Astrocyte of the cerebellum (primary cell): ENCODE measurements around the gene LSR.
"Not testable (repeated sequence)": the region's sequence is repeated elsewhere in the genome, so short reads cannot be mapped to it uniquely, and the experiment has no call there.

Experiments used
- DNase-seq: peaks from one replicate; pipeline ENCODE4 v3.0.0-alpha.2; 2011; ENCODE audit warnings: low read depth
- H3K4me3 ChIP-seq: 2 replicates; pipeline ENCODE4 v1.5.1; 2011; ENCODE audit warnings: mild to moderate bottlenecking, low read depth, low read length, moderate library complexity
- in situ Hi-C: cut with HindIII; loops from 2 replicates; pipeline ENCODE4 v1.10.0; 2017; ENCODE audit warnings: low sequenced_read_pairs
- TF ChIP-seq, protein P1 (sequence below): IDR thresholded peaks from 2 replicates; pipeline ENCODE4 v1.5.1; 2012; ENCODE audit warnings: low read length, low read depth, moderate library complexity, mild to moderate bottlenecking; ENCODE audit errors: missing control alignments

LSR gene

DNA sequence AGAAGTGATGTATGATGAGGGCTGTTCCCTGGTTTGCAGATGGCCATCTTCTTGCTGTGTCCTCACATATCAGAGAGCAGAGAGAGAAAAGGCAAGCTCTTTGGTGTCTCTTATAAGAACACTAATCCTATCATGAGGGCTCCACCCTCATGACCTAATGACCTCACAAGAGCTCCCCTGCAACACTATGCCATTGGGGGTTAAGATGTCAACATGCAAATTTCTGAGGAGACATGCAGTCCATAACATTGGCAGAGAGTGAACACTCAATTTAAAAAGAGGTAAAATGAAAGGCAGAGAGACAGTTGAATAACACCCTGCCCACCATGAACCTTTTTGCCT lies 31.2 kb upstream of the LSR start:
- in situ Hi-C loops: no loop called here
- TF ChIP-seq, protein P1, sequence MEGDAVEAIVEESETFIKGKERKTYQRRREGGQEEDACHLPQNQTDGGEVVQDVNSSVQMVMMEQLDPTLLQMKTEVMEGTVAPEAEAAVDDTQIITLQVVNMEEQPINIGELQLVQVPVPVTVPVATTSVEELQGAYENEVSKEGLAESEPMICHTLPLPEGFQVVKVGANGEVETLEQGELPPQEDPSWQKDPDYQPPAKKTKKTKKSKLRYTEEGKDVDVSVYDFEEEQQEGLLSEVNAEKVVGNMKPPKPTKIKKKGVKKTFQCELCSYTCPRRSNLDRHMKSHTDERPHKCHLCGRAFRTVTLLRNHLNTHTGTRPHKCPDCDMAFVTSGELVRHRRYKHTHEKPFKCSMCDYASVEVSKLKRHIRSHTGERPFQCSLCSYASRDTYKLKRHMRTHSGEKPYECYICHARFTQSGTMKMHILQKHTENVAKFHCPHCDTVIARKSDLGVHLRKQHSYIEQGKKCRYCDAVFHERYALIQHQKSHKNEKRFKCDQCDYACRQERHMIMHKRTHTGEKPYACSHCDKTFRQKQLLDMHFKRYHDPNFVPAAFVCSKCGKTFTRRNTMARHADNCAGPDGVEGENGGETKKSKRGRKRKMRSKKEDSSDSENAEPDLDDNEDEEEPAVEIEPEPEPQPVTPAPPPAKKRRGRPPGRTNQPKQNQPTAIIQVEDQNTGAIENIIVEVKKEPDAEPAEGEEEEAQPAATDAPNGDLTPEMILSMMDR: no peak
- no peak for DNase-seq
- H3K4me3 ChIP-seq: no peak overlapping the region

DNA sequence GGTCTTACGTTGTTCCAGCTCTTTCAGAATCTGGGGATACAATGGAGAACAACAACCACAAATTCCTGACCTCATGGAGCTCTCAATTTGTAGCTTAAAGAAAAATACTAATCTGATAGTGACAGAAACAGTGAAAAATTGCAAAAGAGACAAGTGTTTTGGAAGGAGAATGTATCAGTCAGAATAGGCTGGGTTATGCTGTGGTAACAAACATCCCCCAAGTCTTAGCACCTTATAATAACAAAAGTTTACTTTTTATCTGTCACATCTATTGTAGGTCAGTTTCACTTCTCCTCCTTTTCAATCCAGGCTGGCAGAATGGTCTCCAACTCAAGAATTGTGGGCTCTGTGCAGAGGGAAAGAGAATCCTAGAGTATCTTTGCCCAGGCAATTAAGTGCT lies 29.8 kb upstream of the LSR start:
- H3K4me3 ChIP-seq: no peak overlapping the region
- no peak for DNase-seq
- in situ Hi-C loops: no loop called here
- TF ChIP-seq, protein P1: no peak

DNA sequence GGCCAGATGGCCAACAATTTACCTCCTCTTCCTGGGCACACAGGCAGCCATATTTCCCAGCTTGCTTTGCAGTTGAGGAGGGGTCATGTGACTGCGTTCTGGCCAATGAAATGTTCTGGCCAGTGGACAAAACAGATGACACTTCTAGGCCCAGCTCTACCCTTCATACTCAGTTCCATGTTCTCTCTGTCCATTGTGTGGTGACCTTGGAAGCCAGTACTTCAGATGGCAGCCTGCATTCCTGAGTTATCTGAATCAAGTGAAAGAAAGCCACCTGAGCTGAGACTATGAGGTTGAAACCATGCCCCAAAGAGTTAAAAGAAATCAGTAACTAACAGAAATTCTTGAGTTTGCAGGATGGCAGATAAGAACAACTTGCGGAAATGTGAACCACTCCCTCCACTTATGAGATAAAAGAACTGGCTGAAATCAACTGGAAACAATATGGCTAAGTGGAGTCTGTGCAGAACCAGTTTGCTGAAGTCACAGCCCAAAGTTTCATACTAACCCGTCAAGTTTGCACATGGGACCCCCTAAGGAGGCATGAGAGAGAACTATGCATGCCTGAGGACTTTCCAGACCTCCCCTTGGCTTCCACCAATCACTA lies 28.4 kb upstream of the LSR start:
- TF ChIP-seq, protein P1: no peak
- no peak overlapping the region for H3K4me3 ChIP-seq
- in situ Hi-C loops: no loop called here
- DNase-seq: no peak

DNA sequence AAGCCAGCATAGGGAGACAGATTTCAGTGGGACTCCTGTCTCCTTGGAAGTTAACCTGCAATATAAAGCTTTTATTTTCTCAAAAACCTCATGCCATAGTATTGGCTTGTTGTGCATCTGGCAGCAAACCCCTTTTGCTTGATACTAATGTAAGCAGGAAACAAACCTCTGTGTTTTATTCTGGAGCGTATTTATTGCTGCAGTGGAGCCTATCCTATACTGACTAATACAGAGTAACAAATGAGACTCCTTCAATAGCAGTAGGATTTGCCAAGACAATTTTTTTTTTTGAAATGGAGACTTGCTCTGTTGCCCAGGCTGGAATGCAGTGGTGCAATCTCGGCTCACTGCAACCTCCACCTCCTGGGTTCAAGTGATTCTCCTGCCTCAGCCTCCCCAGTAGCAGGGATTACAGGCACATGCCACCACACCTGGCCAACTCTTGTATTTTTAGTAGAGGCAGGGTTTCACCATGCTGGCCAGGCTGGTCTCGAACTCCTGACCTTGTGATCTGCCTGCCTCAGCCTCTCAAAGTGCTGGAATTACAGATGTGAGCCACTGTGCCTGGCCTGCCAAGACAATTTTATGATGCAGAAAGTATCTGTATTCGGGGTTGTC lies 27.7 kb upstream of the LSR start:
- H3K4me3 ChIP-seq, DNase-seq, in situ Hi-C loops: not testable (repeated sequence)

DNA sequence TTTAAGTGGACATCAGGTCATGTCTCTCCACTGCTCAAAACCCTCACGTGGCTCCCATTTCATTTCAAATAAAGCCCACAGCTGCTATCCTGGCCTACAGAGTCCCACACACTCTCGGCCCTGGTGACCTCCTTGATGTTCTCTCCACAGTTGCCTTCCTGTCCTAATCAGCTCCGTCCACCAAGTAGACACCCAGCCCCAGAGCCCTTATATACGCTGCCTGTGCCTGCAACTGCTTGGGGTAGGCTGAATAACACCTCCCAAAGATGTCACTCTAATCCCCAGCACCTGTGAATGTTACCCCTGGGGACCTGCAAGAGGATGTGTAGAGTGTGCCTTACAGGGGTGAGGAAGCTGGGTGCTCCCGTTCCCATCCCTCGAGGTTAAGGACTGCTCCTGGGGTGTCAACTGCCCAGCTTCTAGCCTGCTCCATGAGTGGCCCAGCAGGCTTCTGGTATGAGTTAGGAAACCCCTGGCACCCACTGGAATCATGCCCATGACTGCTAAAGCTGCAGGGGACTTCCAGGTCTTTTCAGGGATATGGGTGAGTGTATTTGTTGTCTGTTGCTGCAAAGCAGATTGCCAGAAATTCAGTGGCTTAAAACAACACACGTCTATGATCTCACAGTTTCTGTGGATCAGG lies 26.3 kb upstream of the LSR start:
- no peak for DNase-seq
- in situ Hi-C loops: no loop called here
- TF ChIP-seq, protein P1: no peak
- H3K4me3 ChIP-seq: no peak overlapping the region

DNA sequence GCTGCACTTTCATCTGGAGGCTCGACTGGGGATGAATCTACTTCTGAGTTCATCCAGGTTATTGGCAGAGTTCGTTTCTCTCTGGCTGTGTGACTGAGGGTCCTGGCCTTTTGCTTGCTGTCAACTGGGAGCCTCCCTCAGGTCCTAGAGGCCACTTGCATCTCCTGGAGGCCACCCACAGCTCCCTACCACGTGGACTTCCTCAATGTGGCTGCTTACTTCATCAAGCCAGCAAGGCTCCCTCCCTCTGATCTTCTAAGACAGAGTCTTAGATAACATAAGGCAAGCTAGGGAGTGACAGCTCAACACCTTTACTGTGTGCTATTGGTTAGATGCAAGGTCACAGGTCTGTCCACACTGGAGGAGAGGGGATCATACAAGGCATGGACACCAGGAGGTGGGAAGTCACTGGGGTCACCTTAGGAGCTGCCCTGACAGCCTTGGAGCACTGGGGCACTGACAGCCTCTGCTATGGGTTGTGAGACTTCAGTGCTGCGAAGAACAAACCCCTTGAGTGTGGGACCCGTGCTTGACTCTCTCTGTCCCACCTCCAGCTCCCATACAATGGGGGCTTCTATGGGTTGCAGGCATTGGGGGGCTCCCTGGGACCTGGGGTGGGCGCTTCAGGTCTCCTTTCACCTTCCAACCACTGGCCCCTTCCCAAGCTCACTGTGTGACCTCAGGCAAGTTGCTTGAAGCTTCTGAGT lies 25.6 kb upstream of the LSR start:
- H3K4me3 ChIP-seq: no peak overlapping the region
- DNase-seq: no peak
- in situ Hi-C loops: no loop called here
- TF ChIP-seq, protein P1: no peak
